HEK293 (cell line): ENCODE measurements around the gene RAP2B.
A peak's percentile ranks its signal among the peaks of the same experiment; 100 is the strongest.

Source experiments
- CTCF ChIP-seq: fragments of 450-650 bp; formaldehyde crosslinking; IDR thresholded peaks from 2 replicates; pipeline ENCODE4 v1.5.1; 2016; ENCODE audit warnings: missing biosample characterization, missing genetic modification characterization
- GLI2 ChIP-seq: fragments of 450-650 bp; formaldehyde crosslinking; IDR thresholded peaks from 2 replicates; pipeline ENCODE4; 2017; ENCODE audit warnings: missing biosample characterization, missing genetic modification characterization, low read depth, borderline replicate concordance
- GLI4 ChIP-seq: fragments of 450-650 bp; formaldehyde crosslinking; IDR thresholded peaks from 2 replicates; pipeline ENCODE4 v1.5.1; 2016; ENCODE audit warnings: missing biosample characterization, missing genetic modification characterization
- GLIS2 ChIP-seq: fragments of 450-650 bp; formaldehyde crosslinking; IDR thresholded peaks from 2 replicates; pipeline ENCODE4 v1.5.1; 2016; ENCODE audit warnings: missing biosample characterization, missing genetic modification characterization
- HIC1 ChIP-seq: fragments of 450-650 bp; formaldehyde crosslinking; IDR thresholded peaks from 2 replicates; pipeline ENCODE4 v1.5.1; 2016; ENCODE audit warnings: missing biosample characterization, missing genetic modification characterization
- KLF16 ChIP-seq: fragments of 450-650 bp; formaldehyde crosslinking; IDR thresholded peaks from 2 replicates; pipeline ENCODE4 v1.5.1; 2017; ENCODE audit warnings: missing biosample characterization, missing genetic modification characterization
- KLF17 ChIP-seq: fragments of 450-650 bp; formaldehyde crosslinking; IDR thresholded peaks from 2 replicates; pipeline ENCODE4 v1.5.1; 2016; ENCODE audit warnings: missing biosample characterization, missing genetic modification characterization
- PRDM4 ChIP-seq: fragments of 450-650 bp; formaldehyde crosslinking; IDR thresholded peaks from 2 replicates; pipeline ENCODE4 v1.5.1; 2017; ENCODE audit warnings: missing biosample characterization, missing genetic modification characterization
- SP3 ChIP-seq: fragments of 450-650 bp; formaldehyde crosslinking; IDR thresholded peaks from 2 replicates; pipeline ENCODE4 v1.5.1; 2016; ENCODE audit warnings: missing biosample characterization, missing genetic modification characterization
- ZBTB1 ChIP-seq: fragments of 450-650 bp; formaldehyde crosslinking; IDR thresholded peaks from 2 replicates; pipeline ENCODE4 v1.5.1; 2016; ENCODE audit warnings: missing biosample characterization, missing genetic modification characterization
- ZBTB17 ChIP-seq: fragments of 450-650 bp; formaldehyde crosslinking; IDR thresholded peaks from 2 replicates; pipeline ENCODE4 v1.5.1; 2016; ENCODE audit warnings: missing biosample characterization, missing genetic modification characterization
- ZBTB20 ChIP-seq: fragments of 450-650 bp; formaldehyde crosslinking; IDR thresholded peaks from 2 replicates; pipeline ENCODE4 v1.5.1; 2016; ENCODE audit warnings: missing biosample characterization, missing genetic modification characterization
- ZBTB21 ChIP-seq: fragments of 450-650 bp; formaldehyde crosslinking; IDR thresholded peaks from 2 replicates; pipeline ENCODE4 v1.5.1; 2017; ENCODE audit warnings: missing biosample characterization, missing genetic modification characterization
- ZBTB8A ChIP-seq: fragments of 450-650 bp; formaldehyde crosslinking; IDR thresholded peaks from 2 replicates; pipeline ENCODE4 v1.5.1; 2016; ENCODE audit warnings: missing biosample characterization, missing genetic modification characterization
- ZIC2 ChIP-seq: fragments of 450-650 bp; formaldehyde crosslinking; IDR thresholded peaks from 2 replicates; pipeline ENCODE4 v1.5.1; 2016; ENCODE audit warnings: missing biosample characterization, missing genetic modification characterization
- ZNF132 ChIP-seq: fragments of 450-650 bp; formaldehyde crosslinking; IDR thresholded peaks from 2 replicates; pipeline ENCODE4 v1.5.1; 2017; ENCODE audit warnings: missing biosample characterization, missing genetic modification characterization, borderline replicate concordance
- ZNF146 ChIP-seq: fragments of 450-650 bp; formaldehyde crosslinking; IDR thresholded peaks from 2 replicates; pipeline ENCODE4 v1.5.1; 2016; ENCODE audit warnings: missing biosample characterization, missing genetic modification characterization
- ZNF335 ChIP-seq: fragments of 450-650 bp; formaldehyde crosslinking; conservative IDR thresholded peaks from 2 replicates; pipeline ENCODE4 v1.5.1; 2016; ENCODE audit warnings: missing biosample characterization, missing genetic modification characterization
- ZNF449 ChIP-seq: fragments of 450-650 bp; formaldehyde crosslinking; IDR thresholded peaks from 2 replicates; pipeline ENCODE4 v1.5.1; 2017; ENCODE audit warnings: missing biosample characterization, mild to moderate bottlenecking, missing genetic modification characterization, moderate library complexity
- ZNF571 ChIP-seq: fragments of 450-650 bp; formaldehyde crosslinking; IDR thresholded peaks from 2 replicates; pipeline ENCODE4 v1.5.0; 2017; ENCODE audit warnings: missing biosample characterization, missing genetic modification characterization
- ZNF639 ChIP-seq: fragments of 450-650 bp; formaldehyde crosslinking; IDR thresholded peaks from 2 replicates; pipeline ENCODE4 v1.5.1; 2016; ENCODE audit warnings: missing biosample characterization, missing genetic modification characterization
- ZNF645 ChIP-seq: fragments of 450-650 bp; formaldehyde crosslinking; IDR thresholded peaks from 2 replicates; pipeline ENCODE4; 2016; ENCODE audit warnings: missing biosample characterization, missing genetic modification characterization
- ZNF677 ChIP-seq: fragments of 450-650 bp; IDR thresholded peaks from 2 replicates; pipeline ENCODE4 v1.5.0; 2018; ENCODE audit warnings: missing biosample characterization, mild to moderate bottlenecking, missing genetic modification characterization, moderate library complexity
- ZNF747 ChIP-seq: fragments of 450-650 bp; formaldehyde crosslinking; IDR thresholded peaks from 2 replicates; pipeline ENCODE4 v1.5.1; 2016; ENCODE audit warnings: missing biosample characterization, missing genetic modification characterization
- ZNF792 ChIP-seq: fragments of 450-650 bp; formaldehyde crosslinking; IDR thresholded peaks from 2 replicates; pipeline ENCODE4 v1.5.1; 2016; ENCODE audit warnings: missing biosample characterization, missing genetic modification characterization
- ZNF837 ChIP-seq: fragments of 450-650 bp; formaldehyde crosslinking; IDR thresholded peaks from 2 replicates; pipeline ENCODE4 v1.5.1; 2016; ENCODE audit warnings: missing biosample characterization, missing genetic modification characterization
- ZSCAN16 ChIP-seq: fragments of 450-650 bp; formaldehyde crosslinking; IDR thresholded peaks from 2 replicates; pipeline ENCODE4 v1.5.1; 2016; ENCODE audit warnings: missing biosample characterization, missing genetic modification characterization

RAP2B gene

GRCh38 chr3:153160451-153161137 is 1.4 kb upstream of the RAP2B start (continued):
- TF ChIP-seq KLF17 (tag by site-specific recombination): peak; percentile 61
- no peak for TF ChIP-seq ZSCAN16
- TF ChIP-seq ZNF837: no peak
- TF ChIP-seq ZIC2 (tag by site-specific recombination): no peak
- TF ChIP-seq ZBTB1: no peak
- TF ChIP-seq ZBTB21: peak; percentile 60; the same call in 1 of the 2 replicates
- no peak for TF ChIP-seq ZBTB8A (tag by site-specific recombination)
- TF ChIP-seq ZNF571 (tag by site-specific recombination): no peak
- TF ChIP-seq CTCF (tag by site-specific recombination): no peak
- peak; percentile 24; the same call in 1 of the 2 replicates for TF ChIP-seq KLF16 (tag by site-specific recombination)
- no peak for TF ChIP-seq ZNF645 (tag by site-specific recombination)
- 0 out of 2 replicates have a peak, but pooled peaks have one; percentile 12 for TF ChIP-seq ZNF639 (tag by site-specific recombination)
- TF ChIP-seq ZNF449 (tag by site-specific recombination): peak; percentile 60
- peak; percentile 86 for TF ChIP-seq HIC1
- peak; percentile 54 for TF ChIP-seq GLIS2 (tag by site-specific recombination)
- TF ChIP-seq GLI4 (tag by site-specific recombination): 0 out of 2 replicates have a peak, but pooled peaks have one; percentile 24
- TF ChIP-seq PRDM4 (tag by site-specific recombination): peak; percentile 41; the same call in 1 of the 2 replicates
- TF ChIP-seq GLI2 (tag by site-specific recombination): no peak
- no peak for TF ChIP-seq ZNF747
- TF ChIP-seq ZNF146 (tag by site-specific recombination): 0 out of 2 replicates have a peak, but pooled peaks have one; percentile 4
- TF ChIP-seq ZNF335 (tag by site-specific recombination): peak; percentile 68
- TF ChIP-seq ZNF132 (tag by site-specific recombination): no peak
- TF ChIP-seq SP3 (tag by site-specific recombination): 0 out of 2 replicates have a peak, but pooled peaks have one; percentile 41
- TF ChIP-seq ZNF792 (tag by site-specific recombination): 0 out of 2 replicates have a peak, but pooled peaks have one; percentile 48
- no peak for TF ChIP-seq ZNF677
- peak; percentile 54; the same call in 1 of the 2 replicates for TF ChIP-seq ZBTB17
- peak; percentile 80; the same call in 1 of the 2 replicates for TF ChIP-seq ZBTB20
